HG03342 (cell line): Measurements from ENCODE around the gene DCC.

ENCODE experiments used
- ATAC-seq: cut with Tn5 transposase; IDR thresholded peaks from one replicate; pipeline ENCODE4 v1.9.1; 2021; ENCODE audit warnings: mild to moderate bottlenecking, moderate library complexity; ENCODE audit not compliant: unreplicated experiment

DCC gene

GRCh38 chr18:52577795-52578194 is 237.8 kb downstream of the DCC start:
- no peak for ATAC-seq

- no peak for ATAC-seq
These were observed 242.1 kb downstream of the DCC start for GRCh38 chr18:52582061-52582460.

DNA sequence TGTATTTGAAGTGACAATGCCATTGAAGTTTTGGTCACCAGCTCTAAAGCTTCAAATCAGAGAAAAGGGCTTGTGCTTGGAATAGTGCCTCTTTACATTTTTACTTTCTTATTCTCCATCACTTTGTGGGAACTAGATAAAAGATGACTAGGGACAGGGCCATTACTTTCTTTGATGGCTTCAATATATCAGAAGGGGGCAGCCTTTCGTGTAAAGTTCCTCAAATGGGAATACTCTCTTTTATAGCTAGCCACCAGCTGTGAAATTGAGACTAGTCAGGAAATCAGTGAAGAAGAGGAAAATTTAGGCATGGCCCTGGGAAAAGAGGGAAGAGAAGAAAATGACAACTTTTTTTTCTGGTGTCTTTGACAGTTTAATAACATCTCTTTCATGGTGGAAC is 242.5 kb downstream of the DCC start:
- no peak for ATAC-seq

DNA sequence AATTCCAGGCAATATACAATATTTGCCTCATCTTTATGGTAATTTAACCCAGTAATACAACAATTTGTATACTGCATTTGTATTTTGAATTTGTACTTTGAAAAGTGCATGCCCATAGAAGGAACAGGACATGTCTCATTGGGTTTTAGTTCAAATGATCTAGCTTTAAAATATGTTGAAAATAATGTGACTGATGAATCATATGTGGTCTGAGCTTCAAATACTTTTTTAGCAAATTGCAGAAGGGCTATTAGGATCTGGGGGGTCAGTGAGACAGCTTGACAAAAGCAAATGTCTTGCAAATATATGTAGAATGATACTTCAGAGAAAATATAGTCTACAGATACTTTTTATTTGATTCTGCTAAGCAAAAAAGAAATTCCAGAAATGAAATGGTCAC is 248.9 kb downstream of the DCC start:
- no peak for ATAC-seq

DNA sequence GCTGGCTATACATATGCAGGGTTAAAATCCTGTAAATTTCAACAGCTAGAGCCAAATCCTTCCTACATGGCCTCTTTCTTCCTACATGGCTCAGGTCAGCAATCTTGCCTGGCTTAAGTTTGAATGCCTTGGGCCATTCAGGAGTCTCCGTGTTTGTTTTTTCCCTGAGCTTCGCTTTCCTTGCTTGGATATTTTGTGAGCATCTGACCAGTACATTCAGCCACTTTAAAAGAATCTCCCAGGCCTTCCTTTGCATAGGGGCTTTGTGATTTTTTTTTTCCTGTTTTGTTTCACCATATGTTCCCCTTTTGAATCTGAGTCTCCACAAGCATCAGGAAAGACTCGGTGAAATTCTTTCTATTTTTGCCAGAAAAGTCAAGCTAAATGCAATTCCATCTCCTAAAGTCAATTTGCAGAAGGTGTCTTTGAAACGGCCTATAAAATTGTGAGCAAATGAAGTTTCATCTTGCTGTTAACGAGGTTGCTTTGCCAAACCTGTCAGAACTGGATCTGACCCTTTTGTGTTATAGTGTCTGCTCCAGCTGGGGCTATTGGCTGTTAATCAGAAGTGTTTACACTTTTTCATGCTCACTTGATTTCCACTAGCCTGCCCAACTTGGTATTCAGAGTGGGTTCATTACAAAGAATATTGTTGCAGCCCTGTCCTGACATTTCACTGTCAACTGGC is 256.9 kb downstream of the DCC start:
- ATAC-seq, result no peak

DNA sequence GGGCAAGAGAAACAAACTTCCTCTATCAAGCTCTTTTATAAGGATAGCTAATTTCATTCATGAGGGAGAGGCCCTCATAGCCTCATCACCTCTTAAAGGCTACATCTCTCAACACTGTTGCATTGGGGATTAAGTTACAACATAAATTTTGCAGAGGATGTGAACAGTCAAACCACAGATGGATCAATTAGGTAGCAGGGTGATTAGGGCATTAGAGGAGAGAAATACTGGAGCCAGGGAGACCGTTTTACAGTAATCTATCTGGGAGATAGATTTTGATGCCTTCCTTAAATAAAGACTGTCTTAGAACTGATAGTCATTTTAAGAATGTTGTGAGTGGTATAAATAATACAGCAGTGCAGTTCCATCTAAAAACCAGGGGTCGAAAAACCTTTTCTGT is 258.9 kb downstream of the DCC start:
- ATAC-seq, result no peak

DNA sequence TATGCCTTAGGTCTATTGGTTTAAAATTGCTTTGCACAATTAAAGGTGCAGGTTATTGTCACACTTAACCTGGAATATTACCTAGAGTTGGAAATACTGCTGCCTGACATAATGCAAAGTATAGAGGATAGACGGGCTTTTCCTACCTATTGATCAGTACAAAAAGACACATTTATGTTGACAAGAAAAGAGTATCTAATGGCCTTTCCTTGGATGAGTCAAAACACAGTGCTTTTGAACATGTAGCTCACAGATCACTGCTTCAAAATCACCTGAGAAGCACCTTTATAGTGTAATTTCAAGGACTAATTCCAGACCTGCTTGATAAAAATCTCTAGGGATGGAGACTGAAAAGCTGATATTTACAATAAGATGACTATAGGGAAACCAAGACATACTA is 262.8 kb downstream of the DCC start:
- no peak for ATAC-seq

GRCh38 chr18:52605345-52605744 is 265.3 kb downstream of the DCC start:
- no peak for ATAC-seq

- ATAC-seq, result no peak
These were observed 268.0 kb downstream of the DCC start for GRCh38 chr18:52607985-52608384.

DNA sequence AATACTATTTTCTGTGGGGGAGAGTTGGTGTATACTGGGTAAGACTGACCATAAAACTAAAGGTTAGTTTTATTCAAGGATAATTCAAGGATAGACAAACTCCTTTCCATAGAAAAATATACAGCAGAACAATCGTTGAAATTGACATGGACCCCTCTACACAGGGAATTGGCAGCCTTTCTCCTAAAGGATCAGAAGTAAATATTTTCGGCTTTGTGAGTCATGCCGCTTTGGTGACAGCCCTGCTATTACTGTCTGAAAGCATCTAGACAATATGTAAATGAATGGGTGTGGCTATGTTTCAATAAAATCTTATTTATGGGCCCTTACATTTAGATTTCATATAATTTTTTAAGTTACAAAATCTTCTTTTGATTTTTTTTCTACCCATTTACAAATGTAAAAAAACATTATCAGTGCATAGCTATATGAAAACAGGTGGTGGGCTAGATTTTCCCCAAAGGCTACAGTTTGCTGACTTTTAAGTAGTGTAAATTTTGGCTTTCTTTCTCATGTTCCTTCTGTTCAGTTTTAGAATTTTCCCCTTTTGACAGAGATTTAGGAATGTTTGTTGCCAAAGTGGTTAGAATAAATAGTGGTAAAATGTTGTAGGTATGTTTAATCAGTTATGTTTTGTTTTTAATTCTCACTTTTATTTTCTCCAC is 270.6 kb downstream of the DCC start:
- no peak for ATAC-seq

- no peak for ATAC-seq
These were observed 272.4 kb downstream of the DCC start for GRCh38 chr18:52612406-52612805.

- ATAC-seq, result no peak
These were observed 275.3 kb downstream of the DCC start for GRCh38 chr18:52615321-52615720.

- ATAC-seq, result peak; percentile 93
These were observed 275.9 kb downstream of the DCC start for GRCh38 chr18:52615943-52616342.

GRCh38 chr18:52617931-52618330 is 277.9 kb downstream of the DCC start:
- ATAC-seq, result no peak

- no peak for ATAC-seq
These were observed 281.0 kb downstream of the DCC start for GRCh38 chr18:52620926-52621439.

- no peak for ATAC-seq
These were observed 284.7 kb downstream of the DCC start for GRCh38 chr18:52624702-52625101.

DNA sequence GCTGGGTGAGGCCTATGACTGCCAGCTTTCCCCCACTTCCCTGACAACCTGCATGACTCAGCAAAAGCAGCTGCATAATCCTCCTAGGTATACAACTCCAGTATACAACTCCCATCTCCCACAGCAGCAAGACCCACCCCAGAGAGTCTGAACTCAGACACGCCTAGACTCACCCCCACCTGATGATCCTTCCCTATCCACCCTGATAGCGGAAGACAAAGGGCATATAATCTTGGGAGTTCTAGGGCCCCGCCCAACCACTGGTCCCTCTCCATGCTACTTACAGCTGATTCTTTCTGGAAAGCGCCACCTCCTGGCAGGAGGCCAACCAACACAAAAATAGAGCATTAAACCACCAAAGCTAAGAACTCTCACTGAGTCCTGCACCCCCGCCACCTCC is 296.5 kb downstream of the DCC start:
- ATAC-seq, result no peak

GRCh38 chr18:52648201-52648600 is 308.2 kb downstream of the DCC start:
- ATAC-seq, result no peak

GRCh38 chr18:52652391-52652790 is 312.4 kb downstream of the DCC start:
- ATAC-seq, result no peak

GRCh38 chr18:52657043-52657805 is 317.2 kb downstream of the DCC start:
- ATAC-seq, result no peak

DNA sequence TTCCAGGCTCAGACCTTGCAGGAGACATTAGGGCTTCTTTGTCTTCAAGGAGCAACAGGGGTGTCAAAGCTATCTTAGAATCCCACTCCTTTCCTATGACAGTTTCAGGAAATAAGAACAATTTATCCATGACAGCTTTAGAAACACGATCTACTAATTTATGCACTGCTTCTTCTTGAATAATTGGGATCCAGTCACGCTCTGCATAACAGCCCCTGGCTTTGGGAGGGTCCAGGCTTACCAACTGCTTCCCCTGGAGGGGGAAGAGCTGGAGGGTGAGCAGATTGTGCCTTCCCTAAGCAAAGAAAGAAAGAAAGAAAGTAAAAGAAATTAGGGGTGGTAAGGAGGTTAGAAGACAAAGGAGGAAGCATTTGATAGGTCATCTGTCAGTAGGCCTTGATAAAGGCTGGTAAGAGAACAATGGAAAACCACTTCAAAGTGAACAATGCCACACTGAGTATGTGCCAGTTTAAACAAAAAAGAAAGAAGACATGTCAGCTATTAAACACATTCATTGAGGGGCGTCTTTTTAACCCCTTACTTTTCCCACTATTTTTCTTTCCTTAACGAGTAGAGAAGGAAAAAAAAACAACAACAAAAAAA is 327.6 kb downstream of the DCC start:
- ATAC-seq, result no peak
